ENCODE results near the gene MS4A4E. TPM values are rescaled to one million over a fixed set of nuclear protein-coding genes. Genes with fewer than 3 reads are reported as not detected.

MS4A4E gene
- total RNA-seq, 1 experiment from 2014 or later = 0.42 TPM

GRCh38 chr11:60150279-60150678 is 92.7 kb downstream of the MS4A4E start:
- H3K4me2 ChIP-seq (ENCODE audit: insufficient read depth, insufficient read length, low read length) = no peak overlapping the region
- no peak overlapping the region for H3K27ac Mint-ChIP-seq
- H3K9me3 Mint-ChIP-seq = peaks cover 3 to 4% of the 10 kb centered on the region in 2 experiments; a peak in 4 of 5 replicates
- no peaks in the 10 kb centered on the region for H3K27me3 Mint-ChIP-seq (ENCODE audit: low read depth)
- H2BK12ac ChIP-seq (ENCODE audit: insufficient read length, low read depth, low read length) = no peak overlapping the region
- H3K18ac ChIP-seq (ENCODE audit: insufficient read length, low read depth, low read length) = no peak overlapping the region
- no peak overlapping the region for H2AK5ac ChIP-seq (ENCODE audit: insufficient read length, low read length)
- no peaks in the 10 kb centered on the region for H3K4me1 ChIP-seq (ENCODE audit: insufficient read depth, low read length)
- no peak overlapping the region for H4K8ac ChIP-seq (replicated peaks; ENCODE audit: insufficient read length, low read depth, low read length)
- no peaks in the 10 kb centered on the region for H3K79me1 ChIP-seq (ENCODE audit: insufficient read depth, low read depth, low read length, poor library complexity, severe bottlenecking)
- no peak overlapping the region for H3K4me3 Mint-ChIP-seq
- no peak overlapping the region for H3T11ph ChIP-seq (ENCODE audit: low read length)
- H2BK15ac ChIP-seq (ENCODE audit: low read depth, low read length) = no peak overlapping the region
- H3K79me2 ChIP-seq (ENCODE audit: insufficient read depth, low read length) = no peaks in the 10 kb centered on the region
- DNase-seq = no peak
- H3K36me3 Mint-ChIP-seq (ENCODE audit: insufficient read depth in 1 of 3, low read depth in 3 of 3) = no peaks in the 10 kb centered on the region
- no peak overlapping the region for H2BK20ac ChIP-seq (ENCODE audit: low read depth, low read length, poor library complexity, severe bottlenecking)
- H3K27ac ChIP-seq (ENCODE audit: insufficient read length, low read depth, low read length) = no peak overlapping the region
- H4K5ac ChIP-seq (ENCODE audit: insufficient read length, low read depth, low read length) = no peak overlapping the region
- no peak for TF ChIP-seq CTCF (conservative IDR thresholded peaks at IDR 0.05)
- H3K27me3 ChIP-seq (ENCODE audit: insufficient read depth, low read length) = no peaks in the 10 kb centered on the region
- H2BK5ac ChIP-seq (ENCODE audit: insufficient read length, low read length) = no peak overlapping the region
- no peak overlapping the region for H2BK120ac ChIP-seq (ENCODE audit: low read depth, low read length, poor library complexity, severe bottlenecking)
- H3K56ac ChIP-seq (ENCODE audit: insufficient read length, low read depth, low read length) = no peak overlapping the region
- H4K91ac ChIP-seq (ENCODE audit: insufficient read length, low read depth, low read length) = no peak overlapping the region
- H3K23me2 ChIP-seq (ENCODE audit: insufficient read length, low read depth, low read length, poor library complexity, severe bottlenecking) = no peaks in the 10 kb centered on the region
- H3K4ac ChIP-seq (ENCODE audit: low read depth, low read length) = no peak overlapping the region
- H3K23ac ChIP-seq (ENCODE audit: insufficient read length, low read depth, low read length) = no peak overlapping the region
- H3K4me1 Mint-ChIP-seq = no peaks in the 10 kb centered on the region
- no peak overlapping the region for H2AFZ ChIP-seq (ENCODE audit: low read length)
- H3K14ac ChIP-seq (ENCODE audit: insufficient read depth, low read length) = no peak overlapping the region
- no CpG with 5 or more reads among the region's 1 CpG for WGBS (ENCODE audit: extremely low coverage, insufficient read length, low lambda C conversion rate)
- H3K9ac ChIP-seq (ENCODE audit: extremely low read depth, insufficient read length, low read length) = no peak overlapping the region
- no peaks in the 10 kb centered on the region for H3K9me3 ChIP-seq (ENCODE audit: control insufficient read depth, low read depth, low read length)
- H4K20me1 ChIP-seq (ENCODE audit: control insufficient read depth, insufficient read depth, insufficient read length) = no peaks in the 10 kb centered on the region

Small RNA genes lying within 50 kb of the gene (microRNA-seq; reads per million reads assigned to microRNA genes)
- not detected for gene MIR6503 (ENCODE audit: borderline microRNAs expressed)

Other genes with a start within 250 kb of the MS4A4E start
- not detected in 2 replicates for gene OOSP4B, start 226.0 kb downstream of the MS4A4E start, total RNA-seq (2021)
- gene OOSP2, start 202.7 kb downstream of the MS4A4E start, total RNA-seq (2021) = not detected in 2 replicates
- not detected in 2 replicates for gene MS4A3, start 186.5 kb downstream of the MS4A4E start, total RNA-seq (2021)
- gene MS4A2, start 154.5 kb downstream of the MS4A4E start, total RNA-seq (2021) = not detected in 2 replicates
- gene MS4A6A, start 60.1 kb downstream of the MS4A4E start, total RNA-seq (2021) = not detected in 2 replicates
- not detected in 2 replicates for gene MS4A4A, start 37.5 kb upstream of the MS4A4E start, total RNA-seq (2021)
- gene MS4A6E, start 84.1 kb upstream of the MS4A4E start, total RNA-seq (2021) = not detected in 2 replicates
- not detected in 2 replicates for gene MS4A7, start 135.4 kb upstream of the MS4A4E start, total RNA-seq (2021)
- gene MS4A14, start 153.3 kb upstream of the MS4A4E start, total RNA-seq (2021) = not detected in 2 replicates
- not detected in 2 replicates for gene MS4A5, start 186.4 kb upstream of the MS4A4E start, total RNA-seq (2021)
- not detected in 2 replicates for gene MS4A1, start 212.7 kb upstream of the MS4A4E start, total RNA-seq (2021)
- not detected in 2 replicates for gene MS4A12, start 249.6 kb upstream of the MS4A4E start, total RNA-seq (2021)

Measured in H9 (cell line).